ENCODE data around the gene RAD50. TPM values are rescaled to one million over a fixed set of nuclear protein-coding genes. Genes with fewer than 3 reads are reported as not detected.

Gene RAD50
- total RNA-seq, 2 donors from 2014 or later = 28.4 to 32.7 TPM

DNA sequence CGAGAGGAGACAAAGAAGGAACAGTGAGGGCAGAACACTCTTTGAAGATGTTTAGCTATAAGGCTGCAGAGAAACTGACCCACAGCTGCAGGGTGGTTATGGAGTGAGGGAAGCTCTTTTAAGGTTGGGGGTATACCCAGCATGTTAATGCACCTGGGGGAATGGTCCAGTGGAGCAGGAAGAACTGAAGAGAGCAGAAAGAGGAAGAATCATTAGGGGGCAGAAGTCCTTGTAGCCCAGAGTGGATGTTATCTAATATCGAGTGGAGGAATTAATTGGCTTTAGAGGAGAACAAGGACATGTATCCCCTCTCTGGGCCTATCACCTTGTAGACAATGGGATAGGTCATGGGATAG, 124.7 kb downstream of the RAD50 start:
- Histone ChIP-seq H3K4me1 (ENCODE audit: control insufficient read depth in 1 of 2, low read depth in 2 of 2) (peaks cover 4 to 16% of the 10 kb centered on the region in 2 donors), H3K9me3 (no peaks in the 10 kb centered on the region), H3K4me3 (no peak overlapping the region), H3K36me3 (no peaks in the 10 kb centered on the region), H3K27me3 (replicated peaks; ENCODE audit: insufficient read depth) (no peaks in the 10 kb centered on the region), H3K27ac (no peak overlapping the region)
- no peak for ATAC-seq (ENCODE audit: insufficient number of reproducible peaks, low FRiP score, low read depth)
- no peak for DNase-seq (ENCODE audit: low spot score)
- no peak for TF ChIP-seq CTCF (IDR thresholded peaks at IDR 0.05)

DNA sequence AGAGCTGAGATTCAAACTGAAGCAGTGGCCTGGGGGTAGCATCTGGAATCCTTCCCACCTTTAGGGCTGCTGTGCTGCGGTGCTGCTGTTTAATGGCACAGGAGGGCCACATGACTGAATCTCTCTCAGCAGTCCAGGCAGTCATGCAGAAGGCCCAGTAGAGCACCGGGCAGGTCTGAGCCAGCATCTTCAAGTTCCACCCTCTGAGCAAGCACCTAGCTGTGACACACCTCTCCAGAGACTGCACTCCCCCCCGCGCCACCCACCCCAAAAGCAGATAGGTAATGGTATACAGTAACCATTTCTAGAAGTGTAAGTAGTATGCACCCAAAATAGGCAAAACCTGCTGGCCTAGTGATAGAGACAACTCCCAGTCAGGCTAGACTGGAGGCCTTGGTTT, 125.2 kb downstream of the RAD50 start:
- DNase-seq (ENCODE audit: low spot score) (no peak), ATAC-seq (ENCODE audit: insufficient number of reproducible peaks, low FRiP score, low read depth) (no peak)
- peaks cover 4 to 11% of the 10 kb centered on the region in 2 donors for H3K4me1 ChIP-seq (ENCODE audit: control insufficient read depth in 1 of 2, low read depth in 2 of 2)

DNA sequence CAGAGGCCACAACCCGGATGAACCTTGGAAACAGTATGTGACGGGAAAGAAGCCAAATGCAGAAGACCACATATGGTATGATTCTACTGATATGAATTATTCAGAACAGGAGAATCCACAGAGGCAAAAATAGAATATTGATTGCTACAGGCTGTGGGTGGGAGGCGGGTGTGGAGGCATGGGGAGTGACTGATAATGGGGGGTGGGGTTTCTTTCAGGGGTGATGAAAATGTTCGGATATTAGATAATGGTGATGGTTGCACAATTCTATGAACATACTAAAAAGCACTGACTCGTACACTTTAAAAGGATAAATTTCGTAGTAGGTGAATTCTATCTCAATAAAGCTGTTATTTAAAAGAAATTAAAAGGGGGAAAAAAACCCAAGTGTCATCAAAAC, 127.7 kb downstream of the RAD50 start:
- Histone ChIP-seq H3K36me3 (no peaks in the 10 kb centered on the region), H3K4me3 (no peak overlapping the region), H3K27me3 (replicated peaks; ENCODE audit: insufficient read depth) (no peaks in the 10 kb centered on the region), H3K4me1 (ENCODE audit: control insufficient read depth in 1 of 2, low read depth in 2 of 2) (no peaks in the 10 kb centered on the region), H3K9me3 (no peaks in the 10 kb centered on the region), H3K27ac (no peak overlapping the region)
- DNase-seq (ENCODE audit: low spot score) = no peak
- TF ChIP-seq CTCF (IDR thresholded peaks at IDR 0.05) = no peak
- ATAC-seq (ENCODE audit: insufficient number of reproducible peaks, low FRiP score, low read depth) = no peak

More for the DNA sequence above, 125.2 kb downstream of the RAD50 start:
- no peaks in the 10 kb centered on the region for H3K27me3 ChIP-seq (replicated peaks; ENCODE audit: insufficient read depth)
- H3K4me3 ChIP-seq = no peak overlapping the region
- H3K27ac ChIP-seq = no peak overlapping the region
- no peaks in the 10 kb centered on the region for H3K9me3 ChIP-seq
- TF ChIP-seq CTCF (IDR thresholded peaks at IDR 0.05) = no peak
- H3K36me3 ChIP-seq = no peaks in the 10 kb centered on the region

DNA sequence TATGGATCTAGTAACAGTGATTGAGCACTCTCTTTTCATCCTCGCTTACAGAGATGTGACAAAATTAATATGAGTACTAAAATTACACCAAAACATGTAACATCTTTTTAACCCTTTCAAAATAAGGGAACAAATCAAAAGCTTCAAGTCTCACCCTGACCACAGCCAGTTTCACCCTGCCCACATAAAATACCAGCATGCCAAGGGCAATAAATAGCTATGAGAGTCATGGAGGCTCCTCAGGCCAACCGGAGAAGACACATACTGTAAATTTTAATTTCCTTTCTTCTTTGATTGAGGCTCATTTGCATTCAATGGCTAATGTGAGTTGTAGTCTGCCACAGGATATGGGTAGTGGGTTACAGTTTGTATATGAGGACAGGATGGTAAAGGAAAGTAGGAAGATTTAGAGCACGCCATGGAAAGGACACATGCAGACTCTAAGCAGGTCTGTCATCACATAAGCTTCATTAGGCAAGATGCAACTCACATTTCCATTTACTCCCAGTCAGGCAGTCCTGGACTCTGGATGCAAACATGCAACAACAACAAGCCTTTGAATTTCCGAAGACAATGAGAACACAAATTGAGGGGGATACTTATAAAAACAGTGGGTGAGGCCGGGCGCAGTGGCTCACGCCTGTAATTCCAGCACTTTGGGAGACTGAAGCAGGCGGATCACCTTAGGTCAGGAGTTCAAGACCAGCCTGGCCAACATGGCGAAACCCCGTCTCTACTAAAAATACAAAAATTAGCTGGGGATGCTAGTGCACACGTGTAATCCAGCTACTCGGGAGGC, 128.3 kb downstream of the RAD50 start:
- no peak for TF ChIP-seq CTCF (IDR thresholded peaks at IDR 0.05)
- Histone ChIP-seq H3K27ac (no peak overlapping the region), H3K27me3 (replicated peaks; ENCODE audit: insufficient read depth) (no peaks in the 10 kb centered on the region), H3K36me3 (no peaks in the 10 kb centered on the region), H3K4me1 (ENCODE audit: control insufficient read depth in 1 of 2, low read depth in 2 of 2) (no peaks in the 10 kb centered on the region), H3K4me3 (no peak overlapping the region), H3K9me3 (no peaks in the 10 kb centered on the region)
- no peak for ATAC-seq (ENCODE audit: insufficient number of reproducible peaks, low FRiP score, low read depth)
- no peak for DNase-seq (ENCODE audit: low spot score)

DNA sequence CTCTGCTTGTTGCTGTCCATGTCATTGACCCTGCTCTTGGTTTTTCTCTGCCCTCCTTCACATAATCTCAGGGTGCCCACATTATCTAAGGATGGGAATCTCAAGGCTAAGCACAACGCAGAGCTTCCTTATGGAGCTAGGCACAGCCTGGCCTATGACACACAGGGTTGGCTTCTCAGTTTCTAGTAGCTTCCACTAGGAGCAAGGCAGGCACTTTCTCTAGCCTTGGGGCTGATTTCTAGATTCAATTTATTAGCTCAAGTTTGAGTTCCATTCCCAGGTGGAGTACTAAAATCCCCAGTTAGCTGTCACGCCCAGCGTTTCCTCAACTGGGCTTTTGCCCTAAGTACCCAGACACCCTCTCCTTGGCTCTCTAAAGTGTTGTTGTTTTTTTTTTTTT, 129.4 kb downstream of the RAD50 start:
- no peak overlapping the region for H3K27ac ChIP-seq
- TF ChIP-seq CTCF (IDR thresholded peaks at IDR 0.05) = no peak
- H3K4me1 ChIP-seq (ENCODE audit: control insufficient read depth in 1 of 2, low read depth in 2 of 2) = no peaks in the 10 kb centered on the region
- no peaks in the 10 kb centered on the region for H3K27me3 ChIP-seq (replicated peaks; ENCODE audit: insufficient read depth)
- ATAC-seq (ENCODE audit: insufficient number of reproducible peaks, low FRiP score, low read depth) (no peak), DNase-seq (ENCODE audit: low spot score) (no peak)
- H3K9me3 ChIP-seq = no peaks in the 10 kb centered on the region
- no peak overlapping the region for H3K4me3 ChIP-seq
- H3K36me3 ChIP-seq = no peaks in the 10 kb centered on the region
